ENCODE data around the gene TCERG1L.
"Not testable (repeated sequence)": the region's sequence is repeated elsewhere in the genome, so short reads cannot be mapped to it uniquely, and the experiment has no call there.

TCERG1L gene

GRCh38 chr10:131115801-131116200, 195.7 kb downstream of the TCERG1L start:
- DNase-seq: no peak

- DNase-seq: no peak
Observed at GRCh38 chr10:131115321-131115720, 196.2 kb downstream of the TCERG1L start.

- DNase-seq: no peak
Observed at GRCh38 chr10:131114846-131115245, 196.7 kb downstream of the TCERG1L start.

GRCh38 chr10:131113709-131114291, 197.7 kb downstream of the TCERG1L start:
- no peak for DNase-seq

GRCh38 chr10:131113165-131113564, 198.4 kb downstream of the TCERG1L start:
- DNase-seq: no peak

DNA sequence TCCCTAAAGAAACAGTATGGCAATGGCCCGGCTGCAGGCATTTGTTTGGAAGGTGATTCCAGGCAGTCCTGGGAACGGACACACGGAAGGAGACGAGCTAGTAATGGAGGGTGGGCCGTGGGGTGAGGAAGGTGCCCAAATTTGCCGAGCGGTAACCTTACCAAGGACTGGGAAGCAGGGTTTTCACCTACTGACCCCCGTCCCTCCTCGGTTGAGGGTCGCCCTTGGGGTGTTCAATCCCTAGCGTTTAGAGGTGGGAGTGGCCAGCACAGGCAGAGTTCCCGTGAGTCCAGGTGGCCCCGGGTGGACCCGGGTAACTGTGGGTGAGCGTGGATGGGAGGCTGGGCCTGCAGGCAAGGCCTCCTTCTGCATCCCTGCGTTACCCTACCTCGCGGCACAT, 198.8 kb downstream of the TCERG1L start:
- no peak for DNase-seq

DNA sequence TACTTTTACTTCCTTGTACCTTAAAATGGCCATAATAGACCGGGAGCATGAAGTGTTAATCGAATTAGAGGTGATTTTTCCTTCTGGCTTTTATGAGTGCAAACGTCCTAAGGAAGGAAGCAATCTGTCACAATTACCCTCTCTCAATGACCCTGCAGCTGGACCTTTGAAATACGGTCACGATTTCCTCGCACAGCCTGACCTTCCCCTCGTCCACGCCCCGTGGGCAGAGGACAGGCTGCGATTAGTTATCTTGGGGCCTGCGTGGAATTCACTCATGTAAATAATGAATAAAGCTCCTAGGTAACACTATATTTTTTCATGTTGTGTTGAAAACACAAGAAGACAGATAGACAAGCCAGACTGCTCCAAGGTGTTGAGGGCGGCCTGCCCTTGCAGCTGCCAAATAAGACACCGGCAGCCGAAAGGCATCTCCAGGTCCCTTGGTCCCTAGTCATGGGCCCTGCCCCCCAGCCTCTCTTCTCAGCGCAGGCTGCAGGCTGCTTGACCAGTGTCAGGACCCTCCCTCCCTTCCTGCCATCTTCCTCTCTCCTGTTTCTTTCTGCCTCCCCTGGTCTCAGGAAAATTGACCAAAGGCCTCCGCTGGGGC, 199.9 kb downstream of the TCERG1L start:
- DNase-seq: no peak

GRCh38 chr10:131111007-131111406, 200.5 kb downstream of the TCERG1L start:
- no peak for DNase-seq

DNA sequence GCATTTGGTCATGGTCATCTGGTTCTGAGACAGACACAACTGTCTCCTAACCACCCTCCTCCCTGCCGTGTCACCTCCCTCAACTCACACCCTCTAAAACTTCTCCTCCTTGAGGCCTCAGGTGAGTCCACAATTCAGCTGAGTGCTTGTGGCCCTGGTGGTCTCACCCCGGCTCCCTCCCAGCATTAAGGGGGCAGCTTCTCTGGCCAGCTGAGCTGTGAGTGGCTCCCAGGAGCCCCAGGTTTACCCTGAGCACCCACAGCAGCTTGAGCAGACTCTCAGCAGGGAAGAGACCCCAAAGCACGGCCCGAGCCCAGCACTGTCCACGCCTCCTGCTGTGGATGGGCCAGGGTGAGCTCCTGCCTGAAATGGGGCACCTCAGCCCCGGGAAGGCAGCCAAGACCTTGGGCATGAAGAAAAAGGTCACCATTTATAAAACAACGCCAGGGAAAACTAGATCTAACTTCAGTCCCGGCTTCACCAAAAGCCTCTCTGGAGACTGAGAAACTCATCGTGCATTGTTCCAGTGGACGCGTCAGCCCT, 201.2 kb downstream of the TCERG1L start:
- no peak for DNase-seq

- DNase-seq: no peak
Observed at GRCh38 chr10:131109726-131110125, 201.8 kb downstream of the TCERG1L start.

GRCh38 chr10:131109291-131109690, 202.2 kb downstream of the TCERG1L start:
- no peak for DNase-seq

DNA sequence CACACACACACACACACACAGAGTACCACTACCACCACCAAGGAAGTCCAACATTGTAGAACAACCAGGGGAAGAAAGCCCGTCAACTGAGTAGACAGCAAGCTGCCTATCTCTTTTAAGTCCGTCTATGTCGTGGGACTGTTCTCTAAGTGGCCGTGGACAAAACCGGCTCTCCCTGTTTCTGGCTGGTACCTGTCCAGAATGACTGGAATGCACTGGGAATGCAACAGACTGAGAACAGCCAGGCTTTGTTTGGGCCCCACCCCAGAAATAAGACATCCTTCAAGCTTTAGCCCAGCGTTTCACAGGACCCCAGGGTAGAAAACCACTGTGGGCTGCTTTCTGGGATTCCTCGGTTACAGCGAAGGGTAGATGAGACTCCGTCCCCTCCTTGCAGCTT, 203.6 kb downstream of the TCERG1L start:
- DNase-seq: no peak

DNA sequence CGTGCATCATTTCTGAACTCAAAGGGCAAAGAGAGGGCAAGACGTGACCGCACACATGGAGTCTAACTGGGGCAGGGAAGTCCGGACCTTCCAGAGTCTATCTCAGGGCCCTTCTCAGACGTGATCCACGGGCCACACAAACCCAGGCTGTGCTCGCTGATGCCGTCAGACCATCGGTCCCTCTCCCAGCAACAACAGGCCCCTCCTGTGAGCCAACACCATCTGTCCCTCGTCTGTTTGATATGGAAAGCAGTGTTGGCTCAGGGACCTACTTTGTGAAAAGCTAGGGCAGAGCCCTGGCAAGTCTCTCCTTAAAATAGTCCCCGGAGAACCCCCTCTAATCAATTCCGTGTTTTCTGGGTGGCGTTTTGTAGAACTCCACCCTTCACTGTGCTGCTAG, 208.8 kb downstream of the TCERG1L start:
- DNase-seq: no peak

DNA sequence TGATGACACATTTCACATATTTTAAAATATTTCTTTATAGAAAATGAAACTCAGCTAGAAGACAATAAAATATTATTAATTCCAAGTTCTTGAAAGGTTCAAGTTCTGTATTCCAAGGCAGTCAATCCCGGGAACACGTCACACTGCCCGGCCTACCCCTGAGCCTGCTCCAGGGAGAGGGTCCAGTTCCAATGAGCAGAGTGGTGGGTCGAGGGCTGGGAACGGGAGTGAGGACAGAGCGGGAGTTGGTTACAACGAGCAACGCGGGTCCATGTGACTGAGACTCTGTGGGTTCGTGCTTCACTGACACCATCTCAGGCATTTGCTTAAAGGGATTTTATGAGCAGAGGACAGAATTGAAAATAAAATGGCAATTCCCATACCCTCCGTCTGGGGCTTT, 209.4 kb downstream of the TCERG1L start:
- no peak for DNase-seq

- not testable (repeated sequence) for DNase-seq
Observed at GRCh38 chr10:131100418-131101410, 210.8 kb downstream of the TCERG1L start.

- no peak for DNase-seq
Observed at GRCh38 chr10:131099028-131099726, 212.3 kb downstream of the TCERG1L start.

- no peak for DNase-seq
Observed at GRCh38 chr10:131098416-131098952, 213.0 kb downstream of the TCERG1L start.

- DNase-seq: no peak
Observed at GRCh38 chr10:131096031-131096430, 215.5 kb downstream of the TCERG1L start.

DNA sequence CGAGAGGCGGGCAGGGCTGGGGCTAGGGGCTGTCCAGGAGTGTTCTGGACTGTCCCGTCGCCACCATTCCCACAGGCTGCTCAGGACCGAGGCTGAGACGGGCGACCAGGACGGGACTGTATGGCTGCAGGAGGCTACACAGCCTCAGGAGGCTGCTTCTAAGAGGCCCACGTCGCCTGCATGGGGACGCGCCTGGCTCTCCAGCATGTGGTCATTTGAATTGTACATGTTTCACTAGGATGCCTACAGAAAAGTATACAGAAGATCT, 216.3 kb downstream of the TCERG1L start:
- no peak for DNase-seq

- DNase-seq: no peak
Observed at GRCh38 chr10:131094527-131095312, 216.8 kb downstream of the TCERG1L start.

DNA sequence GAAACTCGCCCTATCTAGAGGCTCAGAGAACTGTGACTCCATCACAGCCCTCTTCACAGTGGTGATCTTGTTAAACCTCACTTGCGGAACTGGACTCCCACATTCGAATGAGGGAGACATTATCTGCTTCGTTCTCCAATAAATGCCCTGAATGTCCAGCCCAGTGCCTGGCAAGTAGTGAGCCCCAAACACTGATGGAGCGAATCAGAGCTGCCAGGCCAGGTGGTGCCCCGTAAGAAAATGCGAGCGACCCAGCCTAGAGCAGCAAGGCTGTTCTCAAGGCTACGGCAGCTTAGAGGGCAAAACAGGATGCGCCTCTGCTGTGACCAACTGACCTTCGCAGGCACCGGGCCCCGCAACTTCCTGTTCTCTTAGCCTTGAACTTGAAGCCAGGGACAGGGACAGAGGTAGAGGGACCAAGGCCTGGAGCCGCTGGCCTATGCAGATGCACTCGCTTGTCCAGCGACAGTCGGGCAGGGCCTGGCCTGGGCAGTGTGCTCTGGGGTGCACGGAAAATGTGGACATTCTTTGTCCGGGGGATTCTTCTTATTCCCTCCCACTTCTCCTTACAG, 217.6 kb downstream of the TCERG1L start:
- no peak for DNase-seq

DNA sequence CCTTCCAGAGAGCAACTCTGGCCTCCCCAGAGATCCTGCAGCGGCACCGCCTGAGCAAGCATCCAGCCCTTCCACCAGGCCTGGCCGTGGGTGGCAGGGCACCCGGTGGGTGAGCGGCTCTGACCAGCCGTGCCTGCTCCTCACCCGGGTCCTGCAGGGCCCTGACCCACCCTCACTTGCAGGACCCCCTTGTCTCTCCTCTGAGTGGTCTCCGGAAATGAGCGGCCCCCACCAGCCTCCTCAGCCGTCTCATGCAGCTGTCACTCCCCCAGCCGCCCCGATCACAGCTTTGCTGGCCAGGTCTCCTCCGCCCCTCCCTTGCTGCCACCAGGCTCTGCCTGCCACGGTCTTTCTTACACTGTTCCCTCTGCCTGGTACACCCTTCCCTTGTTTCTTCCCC, 218.2 kb downstream of the TCERG1L start:
- no peak for DNase-seq

Measured in CD4-positive, alpha-beta T cell treated with Interleukin-10 for 1 hour (primary cell).